HCT116 (cell line): ENCODE data around the gene CWC22. TPM values are rescaled to one million over a fixed set of nuclear protein-coding genes. Genes with fewer than 3 reads are reported as not detected.

ENCODE experiments used
- ATAC-seq: fragments of 200-7000 bp; cut with Tn5 transposase; 2 replicates; pipeline ENCODE4 v1.9.1; 2020; ENCODE audit warnings: mild to moderate bottlenecking, moderate library complexity
- BruUV-seq: library from RNA; stranded (reverse); fragments of 400-500 nt; replicated peaks from 2 replicates; lab custom pipeline; 2021; lab: Mats Ljungman, UMichigan
- CTCF ChIA-PET: fragments of 300-600 bp; sonication (Branson Sonifier 250); formaldehyde crosslinking; loops from one replicate; lab custom pipeline; 2021; ENCODE audit warnings: antibody characterized with exemption; lab: Charles Lee
- POLR2A ChIA-PET: fragments of 300-600, 350-600 bp; sonication (Branson Sonifier 250); formaldehyde crosslinking; loops from one replicate; lab custom pipeline; 2021; ENCODE audit warnings: antibody characterized with exemption; lab: Charles Lee
- RAD21 ChIA-PET, 2 experiments: fragments of 300-600 bp; sonication (Branson Sonifier 250); formaldehyde crosslinking; loops; one replicate each; lab custom pipeline; 2023; ENCODE audit warnings: low total read pairs in 2 of 2; ENCODE audit not compliant: uncharacterized antibody in 2 of 2, unreplicated experiment in 2 of 2, low non-redundant PET in 1 of 2; lab: Charles Lee
- DNase-seq: peaks from one replicate; pipeline ENCODE4 v3.0.0-alpha.2; 2010; ENCODE audit warnings: low read depth, low spot score
- H2AFZ ChIP-seq: fragments of 200-600 bp; shearing (Covaris generic), sonication (generic); 2 replicates; pipeline ENCODE4 v1.6.1; 2017; ENCODE audit warnings: low read depth, mixed run types, mixed read lengths, antibody characterized with exemption, low read length; ENCODE audit not compliant: poor library complexity, severe bottlenecking
- H3K27ac ChIP-seq: 2 replicates; pipeline ENCODE4 v1.5.1; 2012; ENCODE audit warnings: low read depth, low read length
- H3K27me3 ChIP-seq: fragments of 200-600 bp; sonication (generic); 2 replicates; pipeline ENCODE4 v1.6.1; 2016; ENCODE audit warnings: mixed run types, low read length, mixed read lengths; ENCODE audit not compliant: insufficient read depth
- H3K36me3 ChIP-seq, 2 experiments: fragments of 200-500 bp in 1 of 2; fragments of 200-600 bp in 1 of 2; sonication (Bioruptor generic) in 1 of 2; sonication (generic) in 1 of 2; 2 replicates each; pipeline versions ENCODE4 v1.5.1 to v1.6.1; 2014 to 2016; ENCODE audit warnings: low read length in 2 of 2, inconsistent platforms in 1 of 2, mixed read lengths in 1 of 2, mixed run types in 1 of 2; ENCODE audit not compliant: insufficient read depth in 2 of 2, control insufficient read depth in 1 of 2
- H3K4me1 ChIP-seq, 2 experiments: fragments of 200-600 bp in 1 of 2; sonication (generic) in 1 of 2; 2 replicates each; pipeline versions ENCODE4 v1.5.1 to v1.6.1; 2012 to 2017; ENCODE audit warnings: low read length in 2 of 2, inconsistent platforms in 1 of 2, mild to moderate bottlenecking in 1 of 2, mixed read lengths in 1 of 2, mixed run types in 1 of 2, moderate library complexity in 1 of 2; ENCODE audit not compliant: insufficient read depth in 2 of 2, control insufficient read depth in 1 of 2
- H3K4me2 ChIP-seq: fragments of 200-600 bp; sonication (generic); 2 replicates; pipeline ENCODE4 v1.6.1; 2017; ENCODE audit warnings: mixed run types, low read length, mixed read lengths
- H3K4me3 ChIP-seq, 2 experiments: fragments of 200-600 bp in 1 of 2; sonication (generic) in 1 of 2; replicated peaks in 1 of 2; 2 replicates each; pipeline ENCODE4 v1.5.1; 2011 to 2016; ENCODE audit warnings: low read length in 2 of 2, control low read depth in 1 of 2, low read depth in 1 of 2, mild to moderate bottlenecking in 1 of 2, mixed read lengths in 1 of 2, mixed run types in 1 of 2
- H3K79me2 ChIP-seq: fragments of 200-600 bp; sonication (generic); 2 replicates; pipeline ENCODE4 v1.6.1; 2017; ENCODE audit warnings: mild to moderate bottlenecking, mixed run types, low read length, moderate library complexity, mixed read lengths; ENCODE audit not compliant: insufficient read depth
- H3K9ac ChIP-seq: fragments of 200-600 bp; sonication (generic); 2 replicates; pipeline ENCODE4 v1.6.1; 2016; ENCODE audit warnings: low read length, mixed read lengths
- H3K9me2 ChIP-seq: fragments of 200-600 bp; sonication (generic), shearing (Covaris generic); 2 replicates; pipeline ENCODE4 v1.6.1; 2017; ENCODE audit warnings: mixed run types, mild to moderate bottlenecking, moderate library complexity; ENCODE audit not compliant: insufficient read depth
- H3K9me3 ChIP-seq, 2 experiments: fragments of 200-500 bp in 1 of 2; fragments of 200-600 bp in 1 of 2; sonication (Bioruptor generic) in 1 of 2; sonication (generic) in 1 of 2; 2 replicates each; pipeline ENCODE4 v1.6.1; 2014 to 2017; ENCODE audit warnings: low read length in 2 of 2, mixed read lengths in 2 of 2, inconsistent platforms in 1 of 2, low read depth in 1 of 2, mild to moderate bottlenecking in 1 of 2, mixed run types in 1 of 2, moderate library complexity in 1 of 2; ENCODE audit not compliant: control insufficient read depth in 1 of 2, insufficient read depth in 1 of 2
- H4K20me1 ChIP-seq: fragments of 200-600 bp; sonication (generic), shearing (Covaris generic); 2 replicates; pipeline ENCODE4 v1.6.1; 2017; ENCODE audit warnings: mixed run types, mild to moderate bottlenecking, moderate library complexity; ENCODE audit not compliant: insufficient read depth
- CBX3 ChIP-seq: IDR thresholded peaks from 2 replicates; pipeline ENCODE4 v1.6.1; 2012; ENCODE audit warnings: low read depth
- EGR1 ChIP-seq: IDR thresholded peaks from 2 replicates; pipeline ENCODE4 v1.6.1; 2012; ENCODE audit warnings: low read depth
- ELF1 ChIP-seq: IDR thresholded peaks from 2 replicates; pipeline ENCODE4 v1.6.1; 2012; ENCODE audit warnings: low read depth, borderline replicate concordance
- EZH2 ChIP-seq: fragments of 200-600 bp; sonication (generic); IDR thresholded peaks from 2 replicates; pipeline ENCODE4 v1.6.1; 2017; ENCODE audit warnings: antibody characterized with exemption, mixed run types
- EZH2phosphoT487 ChIP-seq: fragments of 200-600 bp; IDR thresholded peaks from 2 replicates; pipeline ENCODE4 v1.6.1; 2018; ENCODE audit warnings: antibody characterized with exemption, borderline replicate concordance
- FOSL1 ChIP-seq: IDR thresholded peaks from 2 replicates; pipeline ENCODE4 v1.6.1; 2012; ENCODE audit warnings: low read depth
- JUND ChIP-seq: IDR thresholded peaks from 2 replicates; pipeline ENCODE4 v1.6.1; 2012
- POLR2A ChIP-seq: IDR thresholded peaks from 2 replicates; pipeline ENCODE4 v1.7.0; 2011; ENCODE audit warnings: borderline replicate concordance; ENCODE audit not compliant: insufficient read depth, insufficient read length; ENCODE audit errors: extremely low read depth
- POLR2AphosphoS5 ChIP-seq: IDR thresholded peaks from 2 replicates; pipeline ENCODE4 v1.6.1; 2011; ENCODE audit warnings: mild to moderate bottlenecking, low read depth, low read length, moderate library complexity
- SIN3A ChIP-seq: IDR thresholded peaks from 2 replicates; pipeline ENCODE4 v1.6.1; 2012; ENCODE audit warnings: low read depth
- SP1 ChIP-seq: IDR thresholded peaks from 2 replicates; pipeline ENCODE4 v1.6.1; 2012; ENCODE audit warnings: low read depth
- SRF ChIP-seq: IDR thresholded peaks from 2 replicates; pipeline ENCODE4 v1.6.1; 2012; ENCODE audit warnings: low read depth
- ZFX ChIP-seq: fragments of 450-650 bp; IDR thresholded peaks from 2 replicates; pipeline ENCODE4 v1.6.1; 2017
- ZNF274 ChIP-seq: fragments of 200-500 bp; sonication (Bioruptor generic); IDR thresholded peaks from 2 replicates; pipeline ENCODE4 v1.6.1; 2014; ENCODE audit warnings: mild to moderate bottlenecking, low read depth, low read length, inconsistent platforms
- intact Hi-C: fragments of 100-400 bp; cut with micrococcal nuclease; formaldehyde crosslinking; loops from 2 replicates; pipeline ENCODE4 v1.10.0; 2022
- total RNA-seq: library from RNA; stranded (reverse); gene quantifications from one replicate; pipeline ENCODE4 v1.2.1, GENCODE V29; 2021; ENCODE audit not compliant: unreplicated experiment
- TF ChIP-seq, protein P1 (sequence below): IDR thresholded peaks from 2 replicates; pipeline ENCODE4 v1.6.1; 2012; ENCODE audit warnings: low read depth
- TF ChIP-seq, protein P2 (sequence below), 3 experiments: fragments of 200-600 bp in 1 of 3; sonication (generic) in 1 of 3; IDR thresholded peaks in 2 of 3; conservative IDR thresholded peaks in 1 of 3; 2 replicates each; pipeline ENCODE4 v1.5.1; 2012 to 2017; ENCODE audit warnings: low read depth in 2 of 3, low read length in 2 of 3, antibody characterized with exemption in 1 of 3, borderline replicate concordance in 1 of 3, control low read depth in 1 of 3, mild to moderate bottlenecking in 1 of 3, mixed read lengths in 1 of 3, mixed run types in 1 of 3, moderate library complexity in 1 of 3; ENCODE audit not compliant: insufficient read depth in 1 of 3
- TF ChIP-seq, protein P3 (sequence below): IDR thresholded peaks from 2 replicates; pipeline ENCODE4 v1.6.1; 2012

CWC22 gene
- total RNA-seq, 1 experiment from 2014 or later: 24.7 TPM

DNA sequence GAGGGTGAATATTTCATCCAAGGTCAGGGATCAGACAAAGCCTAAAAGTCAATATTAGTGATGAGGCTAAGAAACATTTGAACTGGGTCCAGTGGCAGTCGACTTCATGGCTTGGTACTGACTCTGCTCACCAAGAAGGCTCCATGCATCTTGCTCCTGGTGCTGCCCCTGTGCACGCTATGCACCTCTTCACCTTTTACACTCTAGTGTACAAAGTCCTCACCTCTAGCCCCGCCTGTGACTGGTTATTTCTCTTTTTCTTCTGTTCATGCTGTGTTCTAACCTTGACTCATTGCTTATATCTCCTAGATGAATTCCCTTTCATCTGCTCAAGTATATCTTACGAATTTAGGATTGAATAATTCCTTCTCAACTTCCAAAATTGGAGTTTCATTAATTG is 93.3 kb downstream of the CWC22 start:
- ATAC-seq (no peak), DNase-seq (no peak)
- H3K9me3 ChIP-seq: no peaks in the 10 kb centered on the region
- no peaks in the 10 kb centered on the region for H3K4me1 ChIP-seq
- H3K9ac ChIP-seq: no peak overlapping the region
- ChIA-PET RAD21 (no interaction called here), CTCF (no interaction called here), POLR2A (interaction anchor here (0.6 kb wide), 1 partner anchor 353 kb away, joined by 3 read pairs; no protein-coding TSS in a partner anchor)
- H3K79me2 ChIP-seq: no peaks in the 10 kb centered on the region
- H3K27me3 ChIP-seq: no peaks in the 10 kb centered on the region
- no peak overlapping the region for H3K4me3 ChIP-seq
- H3K9me2 ChIP-seq: no peaks in the 10 kb centered on the region
- no peak overlapping the region for H3K4me2 ChIP-seq
- H2AFZ ChIP-seq: no peak overlapping the region
- no peak overlapping the region for H3K27ac ChIP-seq
- BruUV-seq: no TSS peak
- intact Hi-C loops: no loop called here
- no peak for TF ChIP-seq EZH2
- no peak for TF ChIP-seq ZNF274
- TF ChIP-seq POLR2A: no peak
- no peak for TF ChIP-seq JUND
- TF ChIP-seq SIN3A: no peak
- TF ChIP-seq FOSL1: no peak
- TF ChIP-seq CBX3: no peak
- no peaks in the 10 kb centered on the region for H4K20me1 ChIP-seq
- H3K36me3 ChIP-seq: no peaks in the 10 kb centered on the region

DNA sequence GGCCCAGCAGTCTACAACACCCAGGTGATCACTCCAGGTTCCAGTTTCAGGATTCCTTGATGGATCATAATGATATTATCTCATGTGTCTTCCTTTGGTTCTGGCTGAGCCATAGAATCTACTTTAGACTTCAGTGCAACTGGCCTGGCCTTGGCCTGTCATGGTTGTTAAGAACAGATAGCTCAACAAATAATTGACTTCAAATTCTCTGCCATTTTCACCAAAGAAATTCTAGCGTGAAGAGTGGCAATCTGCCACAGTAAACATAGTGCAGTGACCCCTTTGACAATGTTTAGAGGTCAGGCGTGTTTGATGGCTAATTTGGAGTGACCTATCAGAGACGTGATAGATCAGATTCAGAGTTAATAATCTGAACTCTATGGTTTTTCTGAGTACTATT is 95.5 kb downstream of the CWC22 start:
- CTCF ChIA-PET: interaction anchor here (1.0 kb wide), 1 partner anchor 13 kb away, joined by 3 read pairs; no protein-coding TSS in a partner anchor
- ATAC-seq (no peak), DNase-seq (no peak)
- Histone ChIP-seq H3K79me2 (no peaks in the 10 kb centered on the region), H3K27me3 (no peaks in the 10 kb centered on the region), H4K20me1 (no peaks in the 10 kb centered on the region), H3K4me3 (no peak overlapping the region), H3K36me3 (no peaks in the 10 kb centered on the region), H3K9me2 (no peaks in the 10 kb centered on the region), H3K27ac (no peak overlapping the region), H3K4me2 (no peak overlapping the region), H2AFZ (no peak overlapping the region), H3K4me1 (no peaks in the 10 kb centered on the region), H3K9ac (no peak overlapping the region), H3K9me3 (no peaks in the 10 kb centered on the region)
- POLR2A ChIA-PET: no interaction called here
- intact Hi-C loops: no loop called here
- RAD21 ChIA-PET: no interaction called here
- BruUV-seq: no TSS peak
- no peak for TF ChIP-seq ZNF274
- TF ChIP-seq, protein P1, sequence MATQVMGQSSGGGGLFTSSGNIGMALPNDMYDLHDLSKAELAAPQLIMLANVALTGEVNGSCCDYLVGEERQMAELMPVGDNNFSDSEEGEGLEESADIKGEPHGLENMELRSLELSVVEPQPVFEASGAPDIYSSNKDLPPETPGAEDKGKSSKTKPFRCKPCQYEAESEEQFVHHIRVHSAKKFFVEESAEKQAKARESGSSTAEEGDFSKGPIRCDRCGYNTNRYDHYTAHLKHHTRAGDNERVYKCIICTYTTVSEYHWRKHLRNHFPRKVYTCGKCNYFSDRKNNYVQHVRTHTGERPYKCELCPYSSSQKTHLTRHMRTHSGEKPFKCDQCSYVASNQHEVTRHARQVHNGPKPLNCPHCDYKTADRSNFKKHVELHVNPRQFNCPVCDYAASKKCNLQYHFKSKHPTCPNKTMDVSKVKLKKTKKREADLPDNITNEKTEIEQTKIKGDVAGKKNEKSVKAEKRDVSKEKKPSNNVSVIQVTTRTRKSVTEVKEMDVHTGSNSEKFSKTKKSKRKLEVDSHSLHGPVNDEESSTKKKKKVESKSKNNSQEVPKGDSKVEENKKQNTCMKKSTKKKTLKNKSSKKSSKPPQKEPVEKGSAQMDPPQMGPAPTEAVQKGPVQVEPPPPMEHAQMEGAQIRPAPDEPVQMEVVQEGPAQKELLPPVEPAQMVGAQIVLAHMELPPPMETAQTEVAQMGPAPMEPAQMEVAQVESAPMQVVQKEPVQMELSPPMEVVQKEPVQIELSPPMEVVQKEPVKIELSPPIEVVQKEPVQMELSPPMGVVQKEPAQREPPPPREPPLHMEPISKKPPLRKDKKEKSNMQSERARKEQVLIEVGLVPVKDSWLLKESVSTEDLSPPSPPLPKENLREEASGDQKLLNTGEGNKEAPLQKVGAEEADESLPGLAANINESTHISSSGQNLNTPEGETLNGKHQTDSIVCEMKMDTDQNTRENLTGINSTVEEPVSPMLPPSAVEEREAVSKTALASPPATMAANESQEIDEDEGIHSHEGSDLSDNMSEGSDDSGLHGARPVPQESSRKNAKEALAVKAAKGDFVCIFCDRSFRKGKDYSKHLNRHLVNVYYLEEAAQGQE: no peak
- no peak for TF ChIP-seq SP1
- no peak for TF ChIP-seq POLR2AphosphoS5
- TF ChIP-seq JUND: no peak
- TF ChIP-seq ZFX: no peak
- TF ChIP-seq CBX3: no peak
- TF ChIP-seq EZH2: no peak
- no peak for TF ChIP-seq SRF
- TF ChIP-seq, protein P2, sequence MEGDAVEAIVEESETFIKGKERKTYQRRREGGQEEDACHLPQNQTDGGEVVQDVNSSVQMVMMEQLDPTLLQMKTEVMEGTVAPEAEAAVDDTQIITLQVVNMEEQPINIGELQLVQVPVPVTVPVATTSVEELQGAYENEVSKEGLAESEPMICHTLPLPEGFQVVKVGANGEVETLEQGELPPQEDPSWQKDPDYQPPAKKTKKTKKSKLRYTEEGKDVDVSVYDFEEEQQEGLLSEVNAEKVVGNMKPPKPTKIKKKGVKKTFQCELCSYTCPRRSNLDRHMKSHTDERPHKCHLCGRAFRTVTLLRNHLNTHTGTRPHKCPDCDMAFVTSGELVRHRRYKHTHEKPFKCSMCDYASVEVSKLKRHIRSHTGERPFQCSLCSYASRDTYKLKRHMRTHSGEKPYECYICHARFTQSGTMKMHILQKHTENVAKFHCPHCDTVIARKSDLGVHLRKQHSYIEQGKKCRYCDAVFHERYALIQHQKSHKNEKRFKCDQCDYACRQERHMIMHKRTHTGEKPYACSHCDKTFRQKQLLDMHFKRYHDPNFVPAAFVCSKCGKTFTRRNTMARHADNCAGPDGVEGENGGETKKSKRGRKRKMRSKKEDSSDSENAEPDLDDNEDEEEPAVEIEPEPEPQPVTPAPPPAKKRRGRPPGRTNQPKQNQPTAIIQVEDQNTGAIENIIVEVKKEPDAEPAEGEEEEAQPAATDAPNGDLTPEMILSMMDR (IDR thresholded peaks at IDR 0.05 in 2 of 3, conservative IDR thresholded peaks at IDR 0.05 in 1 of 3; ENCODE audit: borderline replicate concordance in 1 of 3, insufficient read depth in 1 of 3, low read depth in 2 of 3, low read length in 2 of 3): no peak
- TF ChIP-seq EZH2phosphoT487: no peak
- TF ChIP-seq EGR1: no peak
- TF ChIP-seq FOSL1: no peak
- TF ChIP-seq, protein P3, sequence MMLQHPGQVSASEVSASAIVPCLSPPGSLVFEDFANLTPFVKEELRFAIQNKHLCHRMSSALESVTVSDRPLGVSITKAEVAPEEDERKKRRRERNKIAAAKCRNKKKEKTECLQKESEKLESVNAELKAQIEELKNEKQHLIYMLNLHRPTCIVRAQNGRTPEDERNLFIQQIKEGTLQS: no peak
- TF ChIP-seq ELF1: no peak
